Measurements from ENCODE around the gene GRID1.

GRCh38 chr10:86354761-86355540 lies 11.6 kb downstream of the GRID1 start:
- no peak for TF ChIP-seq CTCF (IDR thresholded peaks at IDR 0.05)
- TF ChIP-seq POLR2A (IDR thresholded peaks at IDR 0.05): no peak
